Mucosa of gallbladder (tissue), 1 donor: Measurements from ENCODE around the gene TCAIM. TPM values are rescaled to one million over a fixed set of nuclear protein-coding genes. Genes with fewer than 3 reads are reported as not detected.

Source experiments
- DNase-seq: peaks from one replicate; pipeline ENCODE4 v3.0.0-alpha.2; 2020; ENCODE audit warnings: low spot score
- total RNA-seq: library from RNA; stranded (reverse); gene quantifications from one replicate; pipeline ENCODE4 v1.2.1, GENCODE V29; 2021
- donor health status: DM: no; HTN: no; CAD: no.

The TCAIM gene
- total RNA-seq, 1 donor from 2014 or later: 31.3 TPM

DNA sequence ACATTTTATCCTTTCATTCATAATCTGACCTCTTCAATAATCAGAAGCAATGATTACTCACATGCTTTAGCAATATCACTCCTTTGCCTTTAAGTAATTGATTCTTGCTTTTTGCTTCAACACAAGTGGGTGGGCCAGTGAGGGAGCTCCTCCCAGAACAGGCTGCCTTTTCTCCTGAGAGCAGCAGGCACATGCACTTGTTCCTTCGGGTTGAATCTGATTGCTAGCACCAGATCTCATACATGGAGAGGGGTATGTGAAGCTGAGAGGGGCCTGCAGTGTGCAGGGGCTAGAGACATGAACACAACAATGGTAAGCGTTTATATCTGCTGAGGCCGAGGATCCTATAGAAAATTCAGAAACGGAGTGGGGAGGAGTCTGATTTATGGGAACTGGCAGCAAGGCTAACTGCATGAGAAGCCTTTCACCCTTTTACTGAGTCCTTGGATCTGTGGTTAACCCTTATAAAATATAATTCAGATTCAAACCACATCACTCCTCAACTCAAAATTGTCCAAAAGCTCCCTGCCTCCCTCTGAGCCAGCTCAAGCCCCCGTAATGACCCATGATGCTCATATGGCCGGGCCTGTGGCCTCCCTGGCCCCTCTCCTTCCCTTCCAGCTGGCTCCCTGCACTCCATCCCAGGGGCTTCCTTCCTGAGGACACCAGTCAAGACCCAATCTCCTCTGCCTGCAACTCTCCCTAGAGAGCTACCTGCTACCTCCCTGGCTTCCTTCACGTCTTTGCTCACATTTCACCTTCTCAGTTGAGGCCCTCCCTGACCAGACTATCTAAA lies 106.5 kb downstream of the TCAIM start:
- no peak for DNase-seq

DNA sequence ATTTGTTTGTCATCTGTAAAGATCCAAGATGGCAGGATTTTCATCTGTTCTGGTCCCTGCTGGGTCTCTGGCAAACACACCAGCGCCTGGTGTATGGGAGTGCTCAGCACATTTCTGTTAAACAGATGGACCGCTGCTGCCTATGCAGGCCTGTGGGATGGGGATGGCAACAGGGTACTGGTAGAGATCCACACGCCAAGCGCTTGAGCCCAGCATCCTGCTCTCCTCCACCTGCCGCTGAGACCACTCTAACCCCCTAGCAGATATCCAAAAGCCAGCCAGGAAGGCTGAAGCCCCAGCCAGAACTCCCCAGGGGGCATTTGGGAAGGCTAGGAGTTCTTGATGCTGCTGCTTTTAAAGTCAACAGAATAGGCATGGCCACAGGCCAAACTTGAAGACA lies 107.2 kb downstream of the TCAIM start:
- no peak for DNase-seq

DNA sequence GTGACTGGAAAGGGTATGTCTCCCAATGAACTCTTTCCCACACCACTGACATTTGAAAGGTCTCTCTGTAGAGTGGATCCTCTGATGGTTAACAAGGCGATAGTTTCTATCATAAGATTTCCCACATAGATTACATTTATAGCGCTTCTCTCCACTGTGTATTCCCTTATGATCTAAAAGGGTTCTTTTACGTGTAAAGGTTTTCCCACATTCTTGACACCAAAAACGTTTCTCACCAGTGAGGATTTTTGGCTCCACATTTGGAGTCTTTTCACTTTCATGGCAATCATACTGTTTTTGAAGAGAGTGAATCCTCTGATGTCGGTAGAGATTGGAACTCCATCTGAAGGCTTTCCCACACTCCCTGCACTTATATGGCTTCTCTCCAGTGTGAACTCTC lies 108.4 kb downstream of the TCAIM start:
- no peak for DNase-seq

DNA sequence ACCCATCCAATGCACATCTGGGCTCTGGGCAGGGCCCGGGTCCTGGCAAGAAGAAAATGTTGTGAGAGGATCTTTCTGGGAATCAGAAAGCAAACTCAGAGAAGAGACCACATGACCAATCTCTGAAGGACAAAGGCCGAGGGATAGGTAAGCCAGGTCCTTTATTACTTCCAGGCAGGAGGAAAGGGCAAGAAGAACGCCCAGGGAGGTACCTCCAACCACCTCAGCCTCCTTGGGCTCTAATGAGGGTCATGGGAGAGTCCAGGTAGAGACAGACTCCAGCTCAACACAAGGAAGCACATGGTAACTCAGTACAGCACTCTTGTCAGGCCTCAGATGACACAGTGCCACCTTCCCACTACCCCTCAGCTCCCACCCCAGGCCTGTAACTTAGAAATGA lies 112.9 kb downstream of the TCAIM start:
- DNase-seq: no peak

DNA sequence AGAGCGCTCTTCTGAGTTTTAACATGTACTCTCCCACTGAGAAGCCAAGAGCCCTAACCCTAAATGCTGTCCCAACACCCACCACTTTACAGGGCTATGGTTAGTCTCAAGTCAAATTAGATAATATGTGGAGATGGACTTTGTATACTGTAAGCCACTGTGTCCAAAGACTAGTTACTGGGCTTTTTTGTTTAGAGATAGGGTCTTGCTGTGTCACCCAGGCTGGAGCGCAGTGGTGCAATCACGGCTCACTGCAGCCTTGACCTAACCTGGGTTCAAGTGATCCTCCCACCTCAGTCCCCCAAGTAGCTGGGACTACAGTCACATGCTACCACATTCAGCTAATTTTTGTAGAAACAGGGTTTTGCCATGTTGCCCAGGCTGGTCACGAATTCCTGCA lies 115.7 kb downstream of the TCAIM start:
- DNase-seq: no peak

DNA sequence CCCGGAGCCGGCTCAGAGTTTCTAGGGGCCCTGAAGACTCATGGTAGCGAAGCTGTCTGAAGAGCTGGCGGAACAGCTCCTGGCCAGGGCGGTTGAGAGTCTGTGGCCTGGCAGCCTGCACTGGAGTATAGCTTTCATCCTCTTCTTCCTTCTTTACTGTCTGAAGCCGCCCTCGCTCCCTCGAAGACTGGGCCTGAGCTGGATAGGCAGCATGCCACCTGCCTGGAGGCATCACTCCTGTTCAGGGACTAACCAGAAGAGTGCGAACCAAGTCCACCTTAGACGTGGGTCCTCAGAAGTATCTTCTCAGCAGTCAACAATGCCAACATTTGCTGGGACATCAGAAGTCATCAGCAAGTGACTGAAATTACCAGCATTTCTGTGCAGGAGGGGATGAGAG lies 116.8 kb downstream of the TCAIM start:
- no peak for DNase-seq

Other genes starting within 250 kb of the TCAIM start
- gene TOPAZ1, start 96.9 kb upstream of the TCAIM start, total RNA-seq: not detected
- 28.0 TPM for gene ZNF445, start 138.9 kb downstream of the TCAIM start, total RNA-seq
- 6.4 TPM for gene ZKSCAN7, start 216.4 kb downstream of the TCAIM start, total RNA-seq
- 5.6 TPM for gene ZNF660, start 246.2 kb downstream of the TCAIM start, total RNA-seq